Measurements from ENCODE around the gene MPRIP. TPM values are rescaled to one million over a fixed set of nuclear protein-coding genes. Genes with fewer than 3 reads are reported as not detected.

MPRIP gene
- total and polyA plus RNA-seq, 2 donors (not counting 1 experiment from before 2014, with no cell fraction given): 130 to 299 TPM

GRCh38 chr17:17028878-17029535 is 13.2 kb upstream of the MPRIP start:
- 29% methylated on average over 13 of the region's 16 CpGs for WGBS (ENCODE audit: insufficient coverage)

More at GRCh38 chr17:17028878-17029535, 13.2 kb upstream of the MPRIP start:
- Mint-ChIP-seq H3K4me3 (peak overlapping the region; percentile 49), H3K27me3 (no peaks in the 10 kb centered on the region), H3K4me1 (peaks cover 26% of the 10 kb centered on the region), H3K27ac (no peak overlapping the region), H3K9me3 (ENCODE audit: insufficient read depth) (no peaks in the 10 kb centered on the region)
- no peak overlapping the region for H3K27ac ChIP-seq (ENCODE audit: low read length in 2 of 2)
- H3K79me2 ChIP-seq (ENCODE audit: control insufficient read depth, insufficient read depth, low read length): peaks cover 3% of the 10 kb centered on the region
- CTCF ChIA-PET: no interaction called here
- H4K20me1 ChIP-seq (ENCODE audit: control insufficient read depth, insufficient read depth, low read length, poor library complexity, severe bottlenecking): no peaks in the 10 kb centered on the region
- H2AFZ ChIP-seq (ENCODE audit: insufficient read depth, low read depth, low read length, poor library complexity, severe bottlenecking): no peak overlapping the region
- POLR2A ChIA-PET: interaction anchor here (0.7 to 1.2 kb wide), 2 partner anchors 25 to 43 kb away, joined by 3 read pairs; no protein-coding TSS in a partner anchor
- H3K4me3 ChIP-seq (ENCODE audit: control extremely low read depth in 1 of 5, extremely low read depth in 1 of 5, insufficient read depth in 1 of 5, low read depth in 2 of 5, low read length in 4 of 5): no peak overlapping the region
- peaks cover 0 to 2% (median 0%) of the 10 kb centered on the region in 3 donors for H3K9me3 ChIP-seq (ENCODE audit: control extremely low read depth in 1 of 3, control insufficient read depth in 2 of 3, insufficient read depth in 1 of 3, low read length in 2 of 3)
- H3K9ac ChIP-seq (ENCODE audit: low read length): no peak overlapping the region
- H3K4me2 ChIP-seq (replicated peaks; ENCODE audit: low read depth, low read length, poor library complexity, severe bottlenecking): peak overlapping the region; percentile 55
- ATAC-seq (ENCODE audit: low read depth) (peak; percentile 47), DNase-seq (no peak)
- peaks cover 0 to 3% (median 0%) of the 10 kb centered on the region in 4 experiments for H3K27me3 ChIP-seq (replicated peaks in 1 of 4; ENCODE audit: control extremely low read depth in 1 of 4, control insufficient read depth in 3 of 4, insufficient read depth in 4 of 4, low read length in 3 of 4)
- intact Hi-C loops (cut with micrococcal nuclease): no loop called here
- no peak for TF ChIP-seq CTCF (IDR thresholded peaks at IDR 0.05)
- H3K36me3 ChIP-seq (replicated peaks in 1 of 2; ENCODE audit: control extremely low read depth in 1 of 2, control insufficient read depth in 1 of 2, extremely low read depth in 1 of 2, insufficient read depth in 2 of 2, low read length in 1 of 2): no peaks in the 10 kb centered on the region
- H3K4me1 ChIP-seq (ENCODE audit: control insufficient read depth in 2 of 2, insufficient read depth in 2 of 2, low read length in 2 of 2): peaks cover 25 to 26% of the 10 kb centered on the region in 2 donors
